Activated naive CD8-positive, alpha-beta T cell treated with anti-CD3 and anti-CD28 coated beads for 36 hours (primary cell): ENCODE measurements around the gene ZNF512. TPM values are rescaled to one million over a fixed set of nuclear protein-coding genes. Genes with fewer than 3 reads are reported as not detected.
"Not testable (repeated sequence)": the region's sequence is repeated elsewhere in the genome, so short reads cannot be mapped to it uniquely, and the experiment has no call there.

Experiments used
- DNase-seq: peaks from one replicate; pipeline ENCODE4 v3.0.0; 2021
- H3K27ac Mint-ChIP-seq: one replicate; pipeline ENCODE4 v1.8.0; 2022; ENCODE audit warnings: mild to moderate bottlenecking, moderate library complexity, mixed read lengths
- H3K27me3 Mint-ChIP-seq: one replicate; pipeline ENCODE4 v1.8.0; 2022; ENCODE audit warnings: mild to moderate bottlenecking, mixed read lengths
- H3K36me3 Mint-ChIP-seq: one replicate; pipeline ENCODE4 v1.8.0; 2021; ENCODE audit warnings: mild to moderate bottlenecking, mixed read lengths
- H3K4me1 Mint-ChIP-seq: one replicate; pipeline ENCODE4 v1.8.0; 2021; ENCODE audit warnings: mixed read lengths
- H3K4me3 Mint-ChIP-seq: one replicate; pipeline ENCODE4 v1.8.0; 2022; ENCODE audit warnings: mild to moderate bottlenecking, moderate library complexity, mixed read lengths
- H3K9me3 Mint-ChIP-seq: one replicate; pipeline ENCODE4 v1.8.0; 2022; ENCODE audit warnings: mixed read lengths
- total RNA-seq, 2 experiments: library from RNA; stranded (reverse); gene quantifications; one replicate each; pipeline ENCODE4 v1.2.3, GENCODE V29; 2021

Gene ZNF512, protein sequence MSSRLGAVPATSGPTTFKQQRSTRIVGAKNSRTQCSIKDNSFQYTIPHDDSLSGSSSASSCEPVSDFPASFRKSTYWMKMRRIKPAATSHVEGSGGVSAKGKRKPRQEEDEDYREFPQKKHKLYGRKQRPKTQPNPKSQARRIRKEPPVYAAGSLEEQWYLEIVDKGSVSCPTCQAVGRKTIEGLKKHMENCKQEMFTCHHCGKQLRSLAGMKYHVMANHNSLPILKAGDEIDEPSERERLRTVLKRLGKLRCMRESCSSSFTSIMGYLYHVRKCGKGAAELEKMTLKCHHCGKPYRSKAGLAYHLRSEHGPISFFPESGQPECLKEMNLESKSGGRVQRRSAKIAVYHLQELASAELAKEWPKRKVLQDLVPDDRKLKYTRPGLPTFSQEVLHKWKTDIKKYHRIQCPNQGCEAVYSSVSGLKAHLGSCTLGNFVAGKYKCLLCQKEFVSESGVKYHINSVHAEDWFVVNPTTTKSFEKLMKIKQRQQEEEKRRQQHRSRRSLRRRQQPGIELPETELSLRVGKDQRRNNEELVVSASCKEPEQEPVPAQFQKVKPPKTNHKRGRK
- total RNA-seq = 10 to 100 TPM; 21.0 to 25.2 TPM

DNA sequence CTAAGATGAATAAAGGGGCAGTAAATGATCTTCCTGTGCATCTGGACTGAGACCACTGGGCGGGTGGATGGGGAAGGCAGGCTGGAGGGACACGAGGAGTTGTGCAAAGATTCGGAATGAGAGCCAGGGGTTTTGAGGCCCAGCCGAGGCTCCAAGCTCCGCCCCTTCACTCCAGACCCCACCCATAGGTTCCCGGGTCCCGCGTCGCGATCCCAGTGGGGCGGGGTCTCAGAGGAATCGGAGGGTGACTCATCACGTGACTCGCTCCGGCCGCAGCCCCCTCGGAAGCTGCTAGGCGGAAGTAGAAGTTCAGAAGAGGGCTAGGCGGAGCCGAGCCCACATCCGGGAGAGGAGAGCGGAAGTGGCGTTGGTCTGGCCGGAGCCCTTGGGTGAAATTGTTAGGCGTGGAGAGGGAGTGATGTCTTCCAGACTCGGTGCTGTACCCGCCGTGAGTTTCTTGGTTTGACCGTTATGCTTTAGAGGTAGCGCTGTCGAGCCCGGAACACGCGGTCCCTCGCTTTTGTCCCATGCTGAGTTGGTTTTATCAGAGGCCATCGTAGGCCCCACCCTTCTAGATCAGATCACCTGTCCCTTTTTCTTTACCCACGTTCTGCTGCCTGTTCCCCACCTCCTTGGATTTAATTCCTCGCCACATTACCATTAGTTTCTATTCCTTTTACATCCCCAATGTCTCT lies at the start of gene ZNF512:
ZNF512 (plus strand) TSS at position 348 of the 695 bp plus-strand sequence; CDS start at position 419, 71 bp downstream.
- Mint-ChIP-seq H3K27ac (peak within 1 kb of the TSS; percentile 95), H3K27me3 (no peaks in the 10 kb centered on the region), H3K4me3 (peak within 1 kb of the TSS; percentile 97), H3K4me1 (peaks cover 30% of the 10 kb centered on the region), H3K9me3 (peaks cover 25% of the 10 kb centered on the region), H3K36me3 (peaks cover 41% of the 10 kb centered on the region)
- DNase-seq = peak; percentile 90

DNA sequence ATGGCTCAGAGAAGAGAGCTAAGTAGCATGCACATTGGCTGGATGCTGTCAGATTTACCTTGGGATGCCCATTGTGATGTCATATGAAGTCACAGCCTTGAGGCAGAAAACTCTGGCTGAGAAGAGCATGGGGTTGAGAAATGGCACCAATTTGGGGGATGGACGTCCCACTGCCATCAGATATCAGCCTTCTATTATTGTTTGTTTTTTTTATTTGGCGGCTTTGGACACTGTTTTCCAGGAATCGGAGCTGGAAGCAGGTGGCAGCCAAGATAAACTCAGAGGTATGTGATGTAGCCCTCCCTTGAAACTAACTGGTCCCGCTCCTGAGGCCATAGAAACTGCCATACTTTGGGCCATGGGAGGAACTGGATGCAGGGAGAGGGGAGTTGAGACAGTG lies 45.6 kb upstream of the ZNF512 start:
- no peak overlapping the region for H3K27ac Mint-ChIP-seq
- no peaks in the 10 kb centered on the region for H3K36me3 Mint-ChIP-seq

DNA sequence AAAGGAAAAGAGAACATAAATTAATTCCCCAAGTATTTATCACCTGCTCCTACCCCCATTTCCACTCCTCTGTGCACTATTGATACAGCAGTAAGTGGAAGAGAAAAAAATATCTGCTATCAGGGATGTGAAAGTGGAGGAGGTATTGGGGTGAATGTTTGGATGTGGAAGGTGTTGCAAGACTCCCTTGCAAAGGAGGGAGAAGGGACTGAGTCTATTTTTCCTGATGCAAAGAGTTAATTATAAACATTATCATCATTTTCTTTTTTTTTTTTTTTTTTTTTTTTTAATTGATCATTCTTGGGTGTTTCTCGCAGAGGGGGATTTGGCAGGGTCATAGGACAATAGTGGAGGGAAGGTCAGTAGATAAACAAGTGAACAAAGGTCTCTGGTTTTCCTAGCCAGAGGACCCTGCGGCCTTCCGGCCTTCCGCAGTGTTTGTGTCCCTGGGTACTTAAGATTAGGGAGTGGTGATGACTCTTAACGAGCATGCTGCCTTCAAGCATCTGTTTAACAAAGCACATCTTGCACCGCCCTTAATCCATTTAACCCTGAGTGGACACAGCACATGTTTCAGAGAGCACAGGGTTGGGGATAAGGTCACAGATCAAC lies 43.9 kb upstream of the ZNF512 start:
- H3K9me3 Mint-ChIP-seq, H3K36me3 Mint-ChIP-seq, H3K4me3 Mint-ChIP-seq, H3K27ac Mint-ChIP-seq, H3K4me1 Mint-ChIP-seq, DNase-seq, H3K27me3 Mint-ChIP-seq: not testable (repeated sequence)

More for the DNA sequence above, 45.6 kb upstream of the ZNF512 start:
- no peaks in the 10 kb centered on the region for H3K4me1 Mint-ChIP-seq
- H3K4me3 Mint-ChIP-seq = no peak overlapping the region
- H3K9me3 Mint-ChIP-seq = no peaks in the 10 kb centered on the region
- DNase-seq = no peak
- H3K27me3 Mint-ChIP-seq = peaks cover 2% of the 10 kb centered on the region

DNA sequence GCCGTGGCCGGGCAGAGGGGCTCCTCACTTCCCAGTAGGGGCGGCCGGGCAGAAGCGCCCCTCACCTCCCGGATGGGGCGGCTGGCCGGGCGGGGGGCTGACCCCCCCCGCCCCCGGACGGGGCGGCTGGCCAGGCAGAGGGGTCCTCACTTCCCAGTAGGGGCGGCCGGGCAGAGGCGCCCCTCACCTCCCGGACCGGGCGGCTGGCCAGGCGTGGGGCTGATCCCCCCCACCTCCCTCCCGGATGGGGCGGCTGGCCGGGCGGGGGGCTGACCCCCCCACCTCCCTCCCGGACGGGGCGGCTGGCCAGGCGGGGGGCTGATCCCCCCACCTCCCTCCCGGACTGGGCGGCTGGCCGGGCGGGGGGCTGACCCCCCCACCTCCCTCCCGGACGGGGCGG lies 43.2 kb upstream of the ZNF512 start:
- H3K4me3 Mint-ChIP-seq = not testable (repeated sequence)

DNA sequence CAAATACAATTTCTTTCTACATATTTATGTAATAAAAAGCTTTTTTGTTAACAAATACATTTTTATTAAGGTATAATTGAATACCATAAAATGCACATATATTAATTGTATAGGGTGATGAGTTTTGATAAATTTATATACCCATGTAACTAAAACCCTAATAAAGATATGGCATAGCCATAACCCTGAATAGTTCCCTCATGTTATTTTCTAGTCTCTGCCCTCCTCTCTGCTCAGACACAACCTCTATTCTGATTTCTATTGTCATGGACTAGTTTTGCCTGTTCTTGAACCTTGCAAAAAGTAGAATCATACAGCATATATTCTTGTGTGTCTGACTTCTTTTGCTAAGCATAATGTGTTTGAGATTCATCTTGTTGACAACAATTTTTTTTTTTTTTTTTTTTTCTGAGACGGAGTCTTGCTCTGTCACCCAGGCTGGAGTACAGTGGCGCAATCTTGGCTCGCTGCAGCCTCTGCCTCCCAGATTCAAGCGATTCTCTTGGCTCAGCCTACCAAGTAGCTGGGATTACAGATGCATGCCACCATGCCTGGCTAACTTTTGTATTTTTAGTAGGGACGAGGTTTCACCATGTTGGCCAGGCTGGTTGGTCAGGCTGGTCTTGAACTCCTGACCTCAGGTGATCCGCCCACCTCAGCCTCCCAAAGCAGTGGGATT lies 38.6 kb upstream of the ZNF512 start:
- no peaks in the 10 kb centered on the region for H3K27me3 Mint-ChIP-seq
- DNase-seq = no peak
- no peak overlapping the region for H3K4me3 Mint-ChIP-seq
- H3K36me3 Mint-ChIP-seq = no peaks in the 10 kb centered on the region
- H3K4me1 Mint-ChIP-seq = no peaks in the 10 kb centered on the region
- H3K9me3 Mint-ChIP-seq = peaks cover 9% of the 10 kb centered on the region
- no peak overlapping the region for H3K27ac Mint-ChIP-seq

More for the DNA sequence above, 43.2 kb upstream of the ZNF512 start:
- not testable (repeated sequence) for H3K27ac Mint-ChIP-seq, DNase-seq, H3K9me3 Mint-ChIP-seq, H3K27me3 Mint-ChIP-seq, H3K36me3 Mint-ChIP-seq, H3K4me1 Mint-ChIP-seq

DNA sequence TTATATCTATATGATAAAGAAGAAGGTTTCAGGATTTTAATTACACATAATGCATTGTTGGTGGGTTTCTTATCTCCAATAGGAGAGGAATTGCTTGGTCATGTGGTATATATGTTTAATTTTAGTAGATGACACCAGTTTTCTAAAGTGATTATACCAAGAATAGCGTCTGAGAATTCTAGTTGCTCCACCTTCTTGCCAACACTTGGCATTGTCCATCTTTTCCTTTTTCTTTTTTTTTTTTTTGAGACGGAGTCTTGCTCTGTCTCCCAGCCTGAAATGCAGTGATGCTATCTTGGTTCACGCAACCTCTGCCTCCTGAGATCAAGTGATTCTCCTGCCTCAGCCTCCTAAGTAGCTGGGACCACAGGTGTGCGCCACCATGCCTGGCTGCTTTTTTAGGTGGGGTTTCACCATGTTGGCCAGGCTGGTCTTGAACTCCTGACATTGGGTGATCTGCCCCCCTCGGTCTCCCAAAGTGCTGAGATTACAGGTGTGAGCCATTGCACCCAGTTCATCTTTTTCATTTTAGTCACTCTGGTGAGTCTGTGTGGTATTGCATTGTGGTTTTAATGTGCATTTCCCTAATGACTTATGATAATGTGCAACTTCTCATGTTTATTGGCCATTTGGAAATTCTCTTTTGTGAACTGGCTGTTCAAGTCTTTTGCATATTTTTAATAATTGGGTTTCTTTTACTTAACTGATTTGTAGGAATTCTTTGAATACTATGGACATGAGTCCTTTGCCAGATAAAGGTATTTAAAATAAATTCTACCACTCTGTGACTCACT lies 37.3 kb upstream of the ZNF512 start:
- H3K36me3 Mint-ChIP-seq = no peaks in the 10 kb centered on the region
- H3K27ac Mint-ChIP-seq = no peak overlapping the region
- no peaks in the 10 kb centered on the region for H3K4me1 Mint-ChIP-seq
- H3K9me3 Mint-ChIP-seq = peaks cover 9% of the 10 kb centered on the region
- H3K4me3 Mint-ChIP-seq = no peak overlapping the region
- no peak for DNase-seq
- H3K27me3 Mint-ChIP-seq = no peaks in the 10 kb centered on the region

DNA sequence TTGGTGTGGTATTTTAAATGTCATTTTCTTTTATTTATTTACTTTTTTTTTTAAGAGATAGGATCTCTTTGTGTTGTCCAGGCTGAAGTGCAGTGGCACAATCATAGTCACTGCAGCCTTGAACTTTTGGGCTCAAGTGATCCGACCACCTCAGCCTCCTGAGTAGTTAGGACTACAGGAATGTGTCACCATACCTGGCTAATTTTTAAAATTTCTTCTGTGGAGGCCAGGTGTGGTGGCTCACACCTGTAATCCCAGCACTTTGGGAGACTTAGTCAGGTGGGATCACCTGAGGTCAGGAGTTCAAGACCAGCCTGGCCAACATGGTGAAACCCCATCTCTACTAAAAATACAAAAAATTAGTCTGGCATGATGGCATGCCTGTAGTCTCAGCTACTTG lies 33.5 kb upstream of the ZNF512 start:
- no peak overlapping the region for H3K4me3 Mint-ChIP-seq
- H3K36me3 Mint-ChIP-seq = no peaks in the 10 kb centered on the region
- DNase-seq = no peak
- H3K27ac Mint-ChIP-seq = no peak overlapping the region
- H3K27me3 Mint-ChIP-seq = no peaks in the 10 kb centered on the region
- peaks cover 9% of the 10 kb centered on the region for H3K9me3 Mint-ChIP-seq
- H3K4me1 Mint-ChIP-seq = no peaks in the 10 kb centered on the region

DNA sequence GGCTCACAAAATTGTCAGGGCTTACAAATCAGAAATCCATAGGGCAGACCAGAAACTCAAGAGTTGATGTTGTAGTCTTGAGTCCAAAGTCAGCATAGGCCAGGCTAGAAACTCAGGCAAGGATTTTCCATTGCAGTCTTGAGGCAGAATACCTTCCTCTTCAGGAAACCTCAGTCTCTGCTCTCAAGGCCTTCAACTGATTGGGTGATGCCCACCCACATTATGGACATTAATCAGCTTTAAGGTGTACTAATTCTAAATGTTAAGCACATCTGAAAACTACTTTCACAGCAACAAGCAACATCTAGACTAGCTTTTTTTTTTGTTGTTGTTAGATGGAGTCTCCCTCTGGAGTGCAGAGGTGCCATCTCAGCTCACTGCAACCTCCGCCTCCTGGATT lies 31.3 kb upstream of the ZNF512 start:
- Mint-ChIP-seq H3K27me3 (peaks cover 7% of the 10 kb centered on the region), H3K27ac (no peak overlapping the region), H3K4me1 (no peaks in the 10 kb centered on the region), H3K4me3 (no peak overlapping the region), H3K36me3 (no peaks in the 10 kb centered on the region), H3K9me3 (peaks cover 2% of the 10 kb centered on the region)
- DNase-seq = no peak

DNA sequence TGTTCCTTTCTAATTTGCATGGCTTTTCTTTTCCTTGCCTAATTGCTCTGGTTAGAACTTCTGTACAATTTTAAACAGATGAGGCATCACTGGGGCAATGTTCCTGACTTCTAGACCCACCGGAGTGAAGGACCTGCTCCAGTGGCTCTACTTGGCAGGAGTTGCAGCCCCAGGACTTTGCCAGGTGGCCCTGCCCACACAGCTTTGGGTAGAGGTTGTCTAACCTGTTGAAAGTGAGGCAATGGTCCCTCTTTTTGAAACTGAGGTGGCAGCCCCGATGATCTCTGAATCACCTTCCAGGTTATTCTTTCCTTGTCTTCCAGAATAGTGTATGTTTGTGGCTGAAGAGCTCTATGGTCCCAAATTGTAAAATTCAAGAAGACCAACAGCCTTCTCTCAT lies 29.9 kb upstream of the ZNF512 start:
- Mint-ChIP-seq H3K4me1 (no peaks in the 10 kb centered on the region), H3K27ac (no peak overlapping the region), H3K36me3 (no peaks in the 10 kb centered on the region), H3K9me3 (no peaks in the 10 kb centered on the region), H3K4me3 (no peak overlapping the region), H3K27me3 (peaks cover 7% of the 10 kb centered on the region)
- no peak for DNase-seq

DNA sequence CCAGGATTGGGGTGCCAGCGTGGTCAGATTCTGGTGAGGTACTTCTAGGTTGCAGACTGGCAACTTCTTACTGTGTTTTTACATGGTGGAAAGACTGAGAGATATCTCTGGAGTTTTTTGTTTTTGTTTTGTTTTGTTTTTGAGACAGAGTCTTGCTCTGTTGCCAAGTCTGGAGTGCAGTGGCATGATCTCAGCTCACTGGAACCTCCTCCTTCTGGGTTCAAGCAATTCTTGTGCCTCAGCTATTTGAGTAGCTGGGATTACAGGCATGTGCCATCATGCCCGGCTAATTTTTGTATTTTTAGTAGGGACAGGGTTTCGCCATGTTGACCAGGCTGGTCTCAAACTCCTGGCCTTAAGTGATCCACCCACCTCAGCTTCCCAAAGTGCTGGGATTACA lies 28.4 kb upstream of the ZNF512 start:
- not testable (repeated sequence) for H3K4me3 Mint-ChIP-seq, H3K27me3 Mint-ChIP-seq, H3K36me3 Mint-ChIP-seq, DNase-seq, H3K9me3 Mint-ChIP-seq, H3K4me1 Mint-ChIP-seq, H3K27ac Mint-ChIP-seq

DNA sequence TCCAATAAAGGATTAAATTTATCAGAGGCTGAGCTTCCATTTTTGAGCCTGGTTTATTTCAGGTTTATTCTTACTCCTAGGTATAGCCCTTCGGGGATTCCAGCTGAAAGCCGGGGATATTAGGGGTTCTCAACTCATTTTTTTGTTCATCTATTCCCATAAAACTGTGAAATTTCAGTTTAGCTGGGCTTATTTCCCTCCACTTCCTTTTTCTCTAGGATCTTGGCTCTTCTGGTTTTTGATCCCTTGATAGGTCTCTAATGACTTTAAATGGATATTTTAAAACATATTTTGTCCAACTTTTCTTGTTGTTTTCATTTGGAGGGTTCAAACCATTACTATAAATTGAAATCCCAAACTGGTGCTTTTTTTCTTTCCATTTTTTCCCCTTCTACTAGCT lies 23.6 kb upstream of the ZNF512 start:
- no peaks in the 10 kb centered on the region for H3K4me1 Mint-ChIP-seq
- DNase-seq = no peak
- no peak overlapping the region for H3K4me3 Mint-ChIP-seq
- H3K9me3 Mint-ChIP-seq = no peaks in the 10 kb centered on the region
- no peaks in the 10 kb centered on the region for H3K36me3 Mint-ChIP-seq
- H3K27ac Mint-ChIP-seq = no peak overlapping the region
- peaks cover 9% of the 10 kb centered on the region for H3K27me3 Mint-ChIP-seq

DNA sequence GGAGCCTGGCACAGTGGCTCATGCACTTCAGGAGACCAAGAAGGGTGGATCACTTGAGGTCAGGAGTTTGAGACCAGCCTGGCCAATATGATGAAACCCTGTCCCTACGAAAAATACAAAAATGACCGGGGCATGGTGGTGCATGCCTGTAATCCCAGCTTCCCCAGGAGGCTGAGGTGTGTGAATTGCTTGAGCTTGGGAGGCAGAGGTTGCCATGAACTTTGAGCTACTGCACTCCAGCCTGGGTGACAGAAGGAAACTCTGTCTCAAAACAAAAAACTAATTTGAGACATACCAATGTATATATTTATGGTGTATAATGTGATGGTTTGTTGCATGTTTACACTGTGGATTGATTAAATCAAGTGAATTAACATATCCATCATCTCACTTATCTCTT lies 21.8 kb upstream of the ZNF512 start:
- Mint-ChIP-seq H3K27ac (no peak overlapping the region), H3K9me3 (no peaks in the 10 kb centered on the region), H3K36me3 (no peaks in the 10 kb centered on the region), H3K4me3 (no peak overlapping the region), H3K4me1 (no peaks in the 10 kb centered on the region), H3K27me3 (peaks cover 16% of the 10 kb centered on the region)
- no peak for DNase-seq

DNA sequence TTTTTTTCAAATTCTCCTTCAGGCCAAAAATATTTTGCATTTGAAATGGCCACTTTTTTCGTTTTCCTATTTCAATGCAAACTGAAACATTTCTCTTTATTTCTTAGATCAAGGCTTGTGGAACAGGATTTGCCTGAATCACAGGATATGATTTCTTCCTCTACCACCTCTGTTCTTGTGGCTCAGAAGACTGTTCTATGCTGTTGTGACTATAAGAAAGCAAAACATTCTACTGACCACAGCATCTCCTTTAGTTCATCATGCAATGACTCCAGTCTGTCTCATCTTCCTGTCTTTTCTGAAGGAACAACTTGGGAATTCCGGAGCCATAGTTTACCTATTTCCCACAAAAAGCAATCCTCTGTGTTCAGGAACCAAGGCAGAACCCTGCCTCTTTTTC lies 16.2 kb upstream of the ZNF512 start:
- no peak for DNase-seq
- H3K27ac Mint-ChIP-seq = no peak overlapping the region
- peaks cover 34% of the 10 kb centered on the region for H3K27me3 Mint-ChIP-seq
- H3K4me1 Mint-ChIP-seq = no peaks in the 10 kb centered on the region
- peaks cover 2% of the 10 kb centered on the region for H3K36me3 Mint-ChIP-seq
- H3K9me3 Mint-ChIP-seq = no peaks in the 10 kb centered on the region
- no peak overlapping the region for H3K4me3 Mint-ChIP-seq

DNA sequence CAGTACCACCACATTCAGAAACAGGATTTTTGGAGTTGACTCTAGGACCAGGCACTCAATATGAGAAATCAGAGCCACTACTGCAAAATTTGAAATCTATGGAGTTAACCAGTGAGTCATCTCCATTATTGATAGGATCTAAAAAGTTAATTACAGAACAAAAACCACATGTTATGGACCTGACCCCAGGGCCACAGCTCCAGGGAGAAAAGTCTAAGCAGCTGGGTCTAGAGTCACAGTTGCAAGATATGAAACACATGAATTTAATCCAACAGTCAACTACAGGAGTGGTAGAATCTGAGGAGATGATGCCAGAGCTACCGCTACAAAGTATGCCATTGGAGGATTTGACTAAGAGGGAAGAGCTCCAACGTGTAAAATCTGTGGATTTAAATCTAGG lies 13.4 kb upstream of the ZNF512 start:
- H3K9me3 Mint-ChIP-seq = peaks cover 1% of the 10 kb centered on the region
- H3K4me3 Mint-ChIP-seq = no peak overlapping the region
- no peak for DNase-seq
- H3K27ac Mint-ChIP-seq = no peak overlapping the region
- H3K4me1 Mint-ChIP-seq = no peaks in the 10 kb centered on the region
- H3K27me3 Mint-ChIP-seq = peaks cover 30% of the 10 kb centered on the region
- H3K36me3 Mint-ChIP-seq = peaks cover 2% of the 10 kb centered on the region
